ENCODE results near the gene SKAP1. TPM values are rescaled to one million over a fixed set of nuclear protein-coding genes. Genes with fewer than 3 reads are reported as not detected.

The SKAP1 gene
- total and polyA plus RNA-seq, 7 donors, result 0.09 to 1.0 (median 0.42) TPM; not detected in 2

DNA sequence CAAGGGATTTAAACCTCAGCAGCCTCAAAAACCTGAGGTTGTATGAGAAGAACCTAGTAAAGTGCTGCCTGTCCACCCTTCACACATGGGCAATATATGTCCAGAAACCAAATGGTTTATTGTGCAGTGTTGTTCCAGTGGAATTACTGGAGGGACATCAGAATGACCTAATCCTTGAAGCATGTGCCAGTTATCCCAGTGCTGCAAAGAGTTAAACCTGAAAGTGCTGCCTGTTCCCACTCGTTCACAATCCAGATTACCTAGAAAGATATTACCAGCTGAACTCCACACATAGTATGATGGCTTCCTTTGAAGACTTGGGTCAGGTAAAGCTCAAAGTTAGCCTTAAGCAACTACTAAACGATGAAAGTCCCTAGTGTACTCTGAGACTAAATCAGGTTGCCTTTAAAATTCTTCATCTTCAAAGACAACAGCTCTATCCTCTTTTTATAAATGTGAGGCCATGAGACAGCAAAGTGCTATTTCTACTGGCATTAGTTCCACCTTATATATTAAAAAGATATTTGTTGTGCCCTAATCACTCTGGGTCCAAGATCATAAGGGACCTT, 189.4 kb downstream of the SKAP1 start:
- 28 to 38% (median 34%) methylated on average over 2 of the region's 2 CpGs for WGBS, 3 donors
- peaks cover 0 to 3% (median 0%) of the 10 kb centered on the region in 3 donors for H3K27me3 ChIP-seq (ENCODE audit: insufficient read depth in 3 of 3, low read length in 2 of 3)
- no peak for ATAC-seq
- H3K36me3 ChIP-seq (ENCODE audit: insufficient read depth in 1 of 2, low read depth in 1 of 2), result no peaks in the 10 kb centered on the region
- no peak overlapping the region for H3K4me3 ChIP-seq
- peak overlapping the region; percentile 46 for H3K27ac ChIP-seq
- TF ChIP-seq, protein P1, sequence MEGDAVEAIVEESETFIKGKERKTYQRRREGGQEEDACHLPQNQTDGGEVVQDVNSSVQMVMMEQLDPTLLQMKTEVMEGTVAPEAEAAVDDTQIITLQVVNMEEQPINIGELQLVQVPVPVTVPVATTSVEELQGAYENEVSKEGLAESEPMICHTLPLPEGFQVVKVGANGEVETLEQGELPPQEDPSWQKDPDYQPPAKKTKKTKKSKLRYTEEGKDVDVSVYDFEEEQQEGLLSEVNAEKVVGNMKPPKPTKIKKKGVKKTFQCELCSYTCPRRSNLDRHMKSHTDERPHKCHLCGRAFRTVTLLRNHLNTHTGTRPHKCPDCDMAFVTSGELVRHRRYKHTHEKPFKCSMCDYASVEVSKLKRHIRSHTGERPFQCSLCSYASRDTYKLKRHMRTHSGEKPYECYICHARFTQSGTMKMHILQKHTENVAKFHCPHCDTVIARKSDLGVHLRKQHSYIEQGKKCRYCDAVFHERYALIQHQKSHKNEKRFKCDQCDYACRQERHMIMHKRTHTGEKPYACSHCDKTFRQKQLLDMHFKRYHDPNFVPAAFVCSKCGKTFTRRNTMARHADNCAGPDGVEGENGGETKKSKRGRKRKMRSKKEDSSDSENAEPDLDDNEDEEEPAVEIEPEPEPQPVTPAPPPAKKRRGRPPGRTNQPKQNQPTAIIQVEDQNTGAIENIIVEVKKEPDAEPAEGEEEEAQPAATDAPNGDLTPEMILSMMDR (IDR thresholded peaks at IDR 0.05), result no peak
- no peaks in the 10 kb centered on the region for H3K9me3 ChIP-seq
- intact Hi-C loops (cut with DNase I), result no loop called here
- no peak for DNase-seq
- H3K4me1 ChIP-seq, result no peaks in the 10 kb centered on the region

DNA sequence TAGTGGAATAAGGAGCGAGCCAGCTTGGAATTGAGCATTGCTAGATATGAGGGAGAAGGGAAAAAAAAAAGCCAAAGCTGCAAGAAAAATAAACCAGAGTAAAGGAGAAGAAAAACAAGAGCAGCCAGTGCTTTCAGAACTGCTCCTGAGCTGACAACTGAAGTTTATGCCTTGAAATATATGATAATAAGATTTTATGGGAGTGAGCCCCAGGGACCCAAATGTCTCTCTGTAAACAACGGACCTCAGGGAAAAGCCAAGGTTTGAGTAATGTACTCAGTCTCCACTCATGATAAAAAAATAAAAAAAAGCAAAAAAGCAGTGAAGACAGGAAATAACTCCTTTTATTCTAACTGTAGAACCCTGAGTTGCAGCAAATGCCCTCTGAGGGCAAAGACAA, 189.9 kb downstream of the SKAP1 start:
- H3K27ac ChIP-seq, result no peak overlapping the region
- no peaks in the 10 kb centered on the region for H3K9me3 ChIP-seq
- no peak overlapping the region for H3K4me3 ChIP-seq
- TF ChIP-seq, protein P1 (IDR thresholded peaks at IDR 0.05), result no peak
- no peaks in the 10 kb centered on the region for H3K36me3 ChIP-seq (ENCODE audit: insufficient read depth in 1 of 2, low read depth in 1 of 2)
- intact Hi-C loops (cut with DNase I), result no loop called here
- ATAC-seq, result no peak
- WGBS, 3 donors, result 56 to 69% (median 63%) methylated on average over 2 of the region's 2 CpGs
- H3K4me1 ChIP-seq, result no peaks in the 10 kb centered on the region
- H3K27me3 ChIP-seq (ENCODE audit: insufficient read depth in 3 of 3, low read length in 2 of 3), result peaks cover 0 to 3% (median 0%) of the 10 kb centered on the region in 3 donors
- no peak for DNase-seq

DNA sequence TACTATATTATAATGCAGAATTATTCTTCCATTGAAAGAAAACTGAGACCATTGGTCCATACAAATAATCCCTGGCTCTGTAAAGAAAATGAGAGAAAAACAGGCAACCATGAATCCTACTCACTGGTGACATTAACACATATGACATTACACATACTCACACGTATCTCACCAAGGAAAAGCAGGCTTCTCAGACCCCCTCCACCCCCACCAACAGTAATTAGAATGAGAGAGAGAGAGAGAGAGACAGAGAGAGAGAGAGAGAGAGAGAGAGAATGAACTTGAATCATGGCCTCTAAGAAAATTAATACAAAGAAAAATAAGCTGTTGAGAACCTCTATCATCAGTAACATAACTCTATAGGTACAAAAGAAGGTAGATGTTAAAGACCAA, 190.4 kb downstream of the SKAP1 start:
- TF ChIP-seq, protein P1 (IDR thresholded peaks at IDR 0.05), result no peak
- Histone ChIP-seq H3K9me3 (no peaks in the 10 kb centered on the region), H3K27ac (no peak overlapping the region), H3K4me3 (no peak overlapping the region), H3K27me3 (ENCODE audit: insufficient read depth in 3 of 3, low read length in 2 of 3) (peaks cover 0 to 8% (median 0%) of the 10 kb centered on the region in 3 donors), H3K4me1 (no peaks in the 10 kb centered on the region), H3K36me3 (ENCODE audit: insufficient read depth in 1 of 2, low read depth in 1 of 2) (no peaks in the 10 kb centered on the region)
- intact Hi-C loops (cut with DNase I), result no loop called here
- no peak for DNase-seq
- 88 to 94% (median 89%) methylated on average over 1 of the region's 1 CpG for WGBS, 3 donors
- no peak for ATAC-seq

DNA sequence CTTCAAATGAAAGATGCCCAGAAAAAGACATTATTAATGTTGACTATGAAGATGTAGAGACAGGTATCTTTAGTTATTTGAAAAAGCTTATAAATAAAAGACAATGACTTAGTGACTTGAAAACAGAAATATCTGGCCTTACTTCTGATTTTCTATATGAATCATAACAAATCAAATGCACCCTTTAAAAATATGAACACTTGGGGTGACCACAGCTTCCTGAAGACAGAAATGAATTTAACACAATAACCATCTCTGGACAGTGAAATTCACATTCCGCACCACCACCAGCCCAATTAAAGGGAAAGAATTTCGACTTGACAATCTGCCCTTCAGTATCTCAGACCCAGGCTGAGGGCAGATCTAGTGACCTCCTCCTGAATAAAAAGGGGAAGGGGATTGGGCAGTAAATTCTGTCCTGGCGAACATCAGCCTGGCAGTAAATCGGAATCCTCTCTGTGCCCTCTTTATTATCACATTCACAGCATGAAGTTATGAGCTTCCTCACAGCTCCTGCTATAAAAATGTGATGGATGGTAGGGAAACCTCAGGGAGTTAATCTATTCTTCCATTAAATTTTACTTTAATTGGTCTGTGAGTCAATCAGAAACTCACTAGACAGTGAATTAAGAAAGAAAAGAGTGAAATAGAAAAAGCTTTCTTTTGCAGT, 190.9 kb downstream of the SKAP1 start:
- no peak for ATAC-seq
- no peaks in the 10 kb centered on the region for H3K36me3 ChIP-seq (ENCODE audit: insufficient read depth in 1 of 2, low read depth in 1 of 2)
- TF ChIP-seq, protein P1 (IDR thresholded peaks at IDR 0.05), result no peak
- H3K27me3 ChIP-seq (ENCODE audit: insufficient read depth in 3 of 3, low read length in 2 of 3), result peaks cover 0 to 11% (median 0%) of the 10 kb centered on the region in 3 donors
- no peaks in the 10 kb centered on the region for H3K9me3 ChIP-seq
- 76 to 85% (median 81%) methylated on average over 4 of the region's 4 CpGs for WGBS, 3 donors
- DNase-seq, result no peak
- no peak overlapping the region for H3K27ac ChIP-seq
- no peaks in the 10 kb centered on the region for H3K4me1 ChIP-seq
- intact Hi-C loops (cut with DNase I), result no loop called here
- H3K4me3 ChIP-seq, result no peak overlapping the region
